ENCODE data around the gene PPP1R3D.
"Not testable (repeated sequence)": the region's sequence is repeated elsewhere in the genome, so short reads cannot be mapped to it uniquely, and the experiment has no call there.

Gene PPP1R3D

GRCh38 chr20:59895908-59896307 is 44.2 kb downstream of the PPP1R3D start:
- Histone ChIP-seq H3K4me2 (ENCODE audit: low read length) (no peak overlapping the region), H3F3A (ENCODE audit: control insufficient read depth, insufficient read depth) (peaks cover 4% of the 10 kb centered on the region; the same call in 1 of the 2 replicates), H3K27me3 (ENCODE audit: control insufficient read depth, low read length) (peaks cover 24% of the 10 kb centered on the region), H3K4me3 (ENCODE audit: low read length) (no peak overlapping the region), H3K4me1 (ENCODE audit: control insufficient read depth, low read length) (peaks cover 11% of the 10 kb centered on the region), H3K79me2 (ENCODE audit: control insufficient read depth, low read length) (no peaks in the 10 kb centered on the region), H3K9me3 (ENCODE audit: control insufficient read depth, insufficient read depth, low read length) (no peaks in the 10 kb centered on the region), H4K20me1 (ENCODE audit: control insufficient read depth, insufficient read depth, low read depth, low read length) (no peaks in the 10 kb centered on the region), H3K9me2 (replicated peaks; ENCODE audit: control insufficient read depth, low read length) (no peaks in the 10 kb centered on the region), H3K36me3 (ENCODE audit: control insufficient read depth, low read length) (no peaks in the 10 kb centered on the region), H3K27ac (ENCODE audit: low read depth, low read length) (no peak overlapping the region)
- TF ChIP-seq EZH2phosphoT487 (IDR thresholded peaks at IDR 0.05; ENCODE audit: borderline replicate concordance, low read length) = no peak
- no peak for TF ChIP-seq CTCF (IDR thresholded peaks at IDR 0.05; ENCODE audit: low read depth, low read length, poor library complexity, severe bottlenecking)

- Histone ChIP-seq H3F3A (ENCODE audit: control insufficient read depth, insufficient read depth) (peaks cover 5% of the 10 kb centered on the region; the same call in 1 of the 2 replicates), H3K27me3 (ENCODE audit: control insufficient read depth, low read length) (peaks cover 22% of the 10 kb centered on the region), H3K36me3 (ENCODE audit: control insufficient read depth, low read length) (no peaks in the 10 kb centered on the region), H3K4me1 (ENCODE audit: control insufficient read depth, low read length) (peaks cover 12% of the 10 kb centered on the region), H3K9me3 (ENCODE audit: control insufficient read depth, insufficient read depth, low read length) (no peaks in the 10 kb centered on the region), H4K20me1 (ENCODE audit: control insufficient read depth, insufficient read depth, low read depth, low read length) (no peaks in the 10 kb centered on the region), H3K4me3 (ENCODE audit: low read length) (no peak overlapping the region), H3K4me2 (ENCODE audit: low read length) (peak overlapping the region; percentile 10; the same call in 1 of the 2 replicates), H3K27ac (ENCODE audit: low read depth, low read length) (no peak overlapping the region), H3K9me2 (replicated peaks; ENCODE audit: control insufficient read depth, low read length) (no peaks in the 10 kb centered on the region), H3K79me2 (ENCODE audit: control insufficient read depth, low read length) (no peaks in the 10 kb centered on the region)
- TF ChIP-seq CTCF (IDR thresholded peaks at IDR 0.05; ENCODE audit: low read depth, low read length, poor library complexity, severe bottlenecking) = no peak
- TF ChIP-seq EZH2phosphoT487 (IDR thresholded peaks at IDR 0.05; ENCODE audit: borderline replicate concordance, low read length) = no peak
Measured at GRCh38 chr20:59891581-59891980, 48.5 kb downstream of the PPP1R3D start.

GRCh38 chr20:59890035-59890434 is 50.1 kb downstream of the PPP1R3D start:
- not testable (repeated sequence) for H3K9me3 ChIP-seq (ENCODE audit: control insufficient read depth, insufficient read depth, low read length); H3K27ac ChIP-seq (ENCODE audit: low read depth, low read length); H4K20me1 ChIP-seq (ENCODE audit: control insufficient read depth, insufficient read depth, low read depth, low read length); H3K36me3 ChIP-seq (ENCODE audit: control insufficient read depth, low read length); H3F3A ChIP-seq (ENCODE audit: control insufficient read depth, insufficient read depth); H3K4me2 ChIP-seq (ENCODE audit: low read length); H3K9me2 ChIP-seq (replicated peaks; ENCODE audit: control insufficient read depth, low read length); H3K79me2 ChIP-seq (ENCODE audit: control insufficient read depth, low read length); H3K4me3 ChIP-seq (ENCODE audit: low read length)
- H3K4me1 ChIP-seq (ENCODE audit: control insufficient read depth, low read length) = peaks cover 12% of the 10 kb centered on the region
- H3K27me3 ChIP-seq (ENCODE audit: control insufficient read depth, low read length) = peaks cover 14% of the 10 kb centered on the region

GRCh38 chr20:59888050-59888449 is 52.1 kb downstream of the PPP1R3D start:
- Histone ChIP-seq H3K4me3 (ENCODE audit: low read length) (no peak overlapping the region), H3F3A (ENCODE audit: control insufficient read depth, insufficient read depth) (peaks cover 5% of the 10 kb centered on the region; the same call in 1 of the 2 replicates), H3K4me2 (ENCODE audit: low read length) (no peak overlapping the region), H3K27ac (ENCODE audit: low read depth, low read length) (no peak overlapping the region), H4K20me1 (ENCODE audit: control insufficient read depth, insufficient read depth, low read depth, low read length) (no peaks in the 10 kb centered on the region), H3K36me3 (ENCODE audit: control insufficient read depth, low read length) (no peaks in the 10 kb centered on the region), H3K9me2 (replicated peaks; ENCODE audit: control insufficient read depth, low read length) (no peaks in the 10 kb centered on the region), H3K9me3 (ENCODE audit: control insufficient read depth, insufficient read depth, low read length) (no peaks in the 10 kb centered on the region), H3K4me1 (ENCODE audit: control insufficient read depth, low read length) (peaks cover 12% of the 10 kb centered on the region), H3K27me3 (ENCODE audit: control insufficient read depth, low read length) (peaks cover 3% of the 10 kb centered on the region), H3K79me2 (ENCODE audit: control insufficient read depth, low read length) (no peaks in the 10 kb centered on the region)
- TF ChIP-seq CTCF (IDR thresholded peaks at IDR 0.05; ENCODE audit: low read depth, low read length, poor library complexity, severe bottlenecking) (no peak), EZH2phosphoT487 (IDR thresholded peaks at IDR 0.05; ENCODE audit: borderline replicate concordance, low read length) (no peak)
